Astrocyte of the spinal cord (primary cell): Measurements from ENCODE around the gene EIF1AY.
"Not testable (repeated sequence)": the region's sequence is repeated elsewhere in the genome, so short reads cannot be mapped to it uniquely, and the experiment has no call there.

Experiments used
- DNase-seq: peaks from one replicate; pipeline ENCODE4 v3.0.0; 2011; ENCODE audit warnings: low read depth, low spot score
- H3K4me3 ChIP-seq: 2 replicates; pipeline ENCODE4 v1.5.1; 2011; ENCODE audit warnings: low read depth, mild to moderate bottlenecking, low read length, moderate library complexity
- CTCF ChIP-seq: IDR thresholded peaks from 2 replicates; pipeline ENCODE4 v1.5.1; 2012; ENCODE audit warnings: low read depth, mild to moderate bottlenecking, low read length, inconsistent platforms
- in situ Hi-C: cut with HindIII; loops from 2 replicates; pipeline ENCODE4 v1.10.0; 2017; ENCODE audit warnings: low sequenced_read_pairs

Gene EIF1AY

GRCh38 chrY:20549289-20549688 is 26.3 kb upstream of the EIF1AY start:
- in situ Hi-C loops = no loop called here
- TF ChIP-seq CTCF = no peak
- DNase-seq = no peak
- no peak overlapping the region for H3K4me3 ChIP-seq

- H3K4me3 ChIP-seq = no peak overlapping the region
- in situ Hi-C loops = no loop called here
- no peak for TF ChIP-seq CTCF
Observed at GRCh38 chrY:20551840-20552239, 23.7 kb upstream of the EIF1AY start.

GRCh38 chrY:20552764-20553323 is 22.7 kb upstream of the EIF1AY start:
- H3K4me3 ChIP-seq, in situ Hi-C loops, DNase-seq: not testable (repeated sequence)

More at GRCh38 chrY:20551840-20552239, 23.7 kb upstream of the EIF1AY start:
- DNase-seq = no peak

- no peak for DNase-seq
- TF ChIP-seq CTCF = no peak
- in situ Hi-C loops = no loop called here
- no peak overlapping the region for H3K4me3 ChIP-seq
Observed at GRCh38 chrY:20555820-20556219, 19.8 kb upstream of the EIF1AY start.

- H3K4me3 ChIP-seq = no peak overlapping the region
- no peak for DNase-seq
Observed at GRCh38 chrY:20558677-20559076, 16.9 kb upstream of the EIF1AY start.

DNA sequence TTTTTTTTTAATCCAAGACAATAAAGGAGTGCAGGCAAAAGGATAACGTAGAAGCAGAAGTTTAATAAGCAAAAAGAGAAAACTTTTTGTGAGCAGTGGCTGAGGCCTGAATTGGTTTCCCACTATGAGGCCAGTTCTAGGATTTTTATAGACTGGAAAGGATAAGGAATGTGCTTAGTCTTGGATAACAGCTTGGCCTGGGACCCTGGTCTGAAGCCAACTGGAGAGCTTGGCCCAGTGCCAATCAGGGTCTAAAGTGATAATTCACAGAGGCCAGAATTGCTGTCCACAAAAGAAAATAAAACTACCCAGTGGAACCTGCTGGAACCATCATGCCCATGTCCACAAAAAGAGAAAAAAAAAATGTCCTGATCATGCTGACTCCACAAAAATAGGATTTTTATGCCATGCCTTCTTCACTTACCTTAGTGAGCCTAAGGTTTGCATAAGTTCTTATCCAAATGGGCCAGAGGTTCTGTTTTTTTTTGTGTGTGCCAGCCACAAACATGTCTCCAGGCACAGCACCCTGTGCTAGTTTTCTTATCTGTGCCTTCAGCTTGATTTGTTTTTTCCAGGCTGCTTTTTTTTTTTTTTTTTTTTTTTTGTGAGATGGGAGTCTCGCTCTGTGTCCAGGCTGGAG is 15.6 kb upstream of the EIF1AY start:
- TF ChIP-seq CTCF = no peak
- DNase-seq = no peak
- in situ Hi-C loops = no loop called here
- no peak overlapping the region for H3K4me3 ChIP-seq

More at GRCh38 chrY:20558677-20559076, 16.9 kb upstream of the EIF1AY start:
- in situ Hi-C loops = no loop called here
- TF ChIP-seq CTCF = no peak

GRCh38 chrY:20571306-20571705 is 4.3 kb upstream of the EIF1AY start:
- no peak overlapping the region for H3K4me3 ChIP-seq
- DNase-seq = no peak
- in situ Hi-C loops = no loop called here
- TF ChIP-seq CTCF = no peak
